Measurements from ENCODE around the gene PDE4D.

PDE4D gene

DNA sequence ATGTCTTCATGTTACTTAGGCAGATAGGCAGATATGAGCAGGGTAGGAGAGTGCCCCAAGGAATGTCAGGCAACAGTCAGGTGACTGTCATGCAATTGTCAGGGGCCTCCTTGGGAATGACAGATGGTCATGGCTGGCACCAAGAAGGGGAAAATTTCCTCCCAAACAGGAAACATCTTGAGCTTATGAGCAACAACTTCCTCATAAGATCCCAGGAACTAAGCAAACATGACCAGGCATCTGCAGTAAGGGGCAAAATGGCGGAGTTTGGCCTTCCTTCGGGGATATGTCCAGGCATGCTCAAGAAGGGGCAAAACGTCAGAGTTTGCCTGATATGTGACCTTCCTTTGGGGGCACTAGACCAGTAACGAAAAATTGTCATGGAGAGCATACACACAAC, 591.8 kb downstream of the PDE4D start:
- Histone ChIP-seq H3K4me3 (ENCODE audit: low read length) (no peak overlapping the region), H3K27ac (ENCODE audit: low read length) (no peak overlapping the region), H2AFZ (ENCODE audit: low read length) (no peak overlapping the region), H3K9ac (ENCODE audit: low read length) (no peak overlapping the region), H3K9me2 (replicated peaks; ENCODE audit: insufficient read depth, low read length) (no peaks in the 10 kb centered on the region), H4K20me1 (ENCODE audit: insufficient read depth, low read length) (no peaks in the 10 kb centered on the region), H3K79me2 (ENCODE audit: low read length) (no peaks in the 10 kb centered on the region), H3K4me1 (ENCODE audit: low read length) (no peaks in the 10 kb centered on the region), H3K27me3 (replicated peaks; ENCODE audit: insufficient read depth, low read length) (no peaks in the 10 kb centered on the region), H3K9me3 (replicated peaks; ENCODE audit: insufficient read depth, low read length) (no peaks in the 10 kb centered on the region), H3F3A (ENCODE audit: insufficient read depth, low read length) (no peaks in the 10 kb centered on the region), H3K4me2 (ENCODE audit: low read depth, low read length) (no peak overlapping the region), H3K36me3 (replicated peaks; ENCODE audit: insufficient read depth, low read length) (no peaks in the 10 kb centered on the region)
- no peak for DNase-seq
- TF ChIP-seq, protein P1, sequence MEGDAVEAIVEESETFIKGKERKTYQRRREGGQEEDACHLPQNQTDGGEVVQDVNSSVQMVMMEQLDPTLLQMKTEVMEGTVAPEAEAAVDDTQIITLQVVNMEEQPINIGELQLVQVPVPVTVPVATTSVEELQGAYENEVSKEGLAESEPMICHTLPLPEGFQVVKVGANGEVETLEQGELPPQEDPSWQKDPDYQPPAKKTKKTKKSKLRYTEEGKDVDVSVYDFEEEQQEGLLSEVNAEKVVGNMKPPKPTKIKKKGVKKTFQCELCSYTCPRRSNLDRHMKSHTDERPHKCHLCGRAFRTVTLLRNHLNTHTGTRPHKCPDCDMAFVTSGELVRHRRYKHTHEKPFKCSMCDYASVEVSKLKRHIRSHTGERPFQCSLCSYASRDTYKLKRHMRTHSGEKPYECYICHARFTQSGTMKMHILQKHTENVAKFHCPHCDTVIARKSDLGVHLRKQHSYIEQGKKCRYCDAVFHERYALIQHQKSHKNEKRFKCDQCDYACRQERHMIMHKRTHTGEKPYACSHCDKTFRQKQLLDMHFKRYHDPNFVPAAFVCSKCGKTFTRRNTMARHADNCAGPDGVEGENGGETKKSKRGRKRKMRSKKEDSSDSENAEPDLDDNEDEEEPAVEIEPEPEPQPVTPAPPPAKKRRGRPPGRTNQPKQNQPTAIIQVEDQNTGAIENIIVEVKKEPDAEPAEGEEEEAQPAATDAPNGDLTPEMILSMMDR (IDR thresholded peaks at IDR 0.05; ENCODE audit: low read length): no peak
- TF ChIP-seq EZH2 (optimal IDR thresholded peaks at IDR 0.05; ENCODE audit: low read depth, low read length) (no peak), EZH2phosphoT487 (IDR thresholded peaks at IDR 0.05; ENCODE audit: low read length) (no peak)

DNA sequence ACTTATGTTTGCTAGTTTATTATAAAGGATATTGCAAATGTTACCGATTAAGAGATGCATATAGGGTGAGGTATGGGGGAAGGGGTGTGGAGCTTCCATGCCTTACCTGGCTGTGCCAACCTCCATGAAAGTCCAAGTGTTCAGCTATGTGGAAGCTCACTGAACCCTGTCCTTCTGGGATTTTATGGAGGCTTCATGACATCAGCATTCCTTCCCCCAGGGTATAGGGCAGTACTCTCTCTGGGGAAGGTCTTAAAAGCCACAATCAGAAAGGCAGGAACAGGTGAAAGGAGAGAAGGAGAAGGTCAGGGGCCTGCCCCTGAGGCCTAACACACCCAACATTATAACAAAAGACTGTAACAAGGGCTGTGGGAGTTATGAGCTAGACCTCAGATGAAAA, 592.6 kb downstream of the PDE4D start:
- no peak for DNase-seq
- Histone ChIP-seq H2AFZ (ENCODE audit: low read length) (no peak overlapping the region), H3K27ac (ENCODE audit: low read length) (no peak overlapping the region), H3K27me3 (replicated peaks; ENCODE audit: insufficient read depth, low read length) (no peaks in the 10 kb centered on the region), H3K79me2 (ENCODE audit: low read length) (no peaks in the 10 kb centered on the region), H3K9me2 (replicated peaks; ENCODE audit: insufficient read depth, low read length) (no peaks in the 10 kb centered on the region), H3K9ac (ENCODE audit: low read length) (no peak overlapping the region), H3K36me3 (replicated peaks; ENCODE audit: insufficient read depth, low read length) (no peaks in the 10 kb centered on the region), H3K4me1 (ENCODE audit: low read length) (no peaks in the 10 kb centered on the region), H3K9me3 (replicated peaks; ENCODE audit: insufficient read depth, low read length) (no peaks in the 10 kb centered on the region), H4K20me1 (ENCODE audit: insufficient read depth, low read length) (no peaks in the 10 kb centered on the region), H3F3A (ENCODE audit: insufficient read depth, low read length) (no peaks in the 10 kb centered on the region), H3K4me2 (ENCODE audit: low read depth, low read length) (no peak overlapping the region), H3K4me3 (ENCODE audit: low read length) (no peak overlapping the region)
- TF ChIP-seq EZH2phosphoT487 (IDR thresholded peaks at IDR 0.05; ENCODE audit: low read length) (no peak), EZH2 (optimal IDR thresholded peaks at IDR 0.05; ENCODE audit: low read depth, low read length) (no peak)
- TF ChIP-seq, protein P1 (IDR thresholded peaks at IDR 0.05; ENCODE audit: low read length): no peak

DNA sequence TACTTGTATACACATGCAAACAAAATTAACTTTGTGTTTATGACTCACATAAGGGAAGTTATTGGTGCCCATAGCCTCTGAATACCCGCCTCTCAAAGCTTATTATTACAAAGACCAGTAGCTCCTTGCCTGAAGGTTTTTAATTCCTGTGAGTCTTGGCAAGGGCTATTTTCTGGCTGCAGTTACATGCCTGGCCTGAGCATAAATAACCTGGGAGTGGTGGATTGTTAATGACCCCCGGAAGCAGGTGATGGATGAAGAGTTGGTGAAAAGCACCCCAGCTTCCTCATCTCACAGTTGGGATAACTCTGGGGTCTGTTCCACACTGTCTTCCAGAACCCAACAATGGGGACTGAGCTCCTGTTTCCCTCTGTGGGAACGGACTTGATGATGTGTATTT, 594.5 kb downstream of the PDE4D start:
- Histone ChIP-seq H3F3A (ENCODE audit: insufficient read depth, low read length) (no peaks in the 10 kb centered on the region), H3K79me2 (ENCODE audit: low read length) (no peaks in the 10 kb centered on the region), H3K9me2 (replicated peaks; ENCODE audit: insufficient read depth, low read length) (no peaks in the 10 kb centered on the region), H3K9ac (ENCODE audit: low read length) (no peak overlapping the region), H2AFZ (ENCODE audit: low read length) (no peak overlapping the region), H4K20me1 (ENCODE audit: insufficient read depth, low read length) (no peaks in the 10 kb centered on the region), H3K9me3 (replicated peaks; ENCODE audit: insufficient read depth, low read length) (no peaks in the 10 kb centered on the region), H3K36me3 (replicated peaks; ENCODE audit: insufficient read depth, low read length) (no peaks in the 10 kb centered on the region), H3K4me3 (ENCODE audit: low read length) (no peak overlapping the region), H3K27ac (ENCODE audit: low read length) (no peak overlapping the region), H3K4me2 (ENCODE audit: low read depth, low read length) (no peak overlapping the region), H3K4me1 (ENCODE audit: low read length) (no peaks in the 10 kb centered on the region), H3K27me3 (replicated peaks; ENCODE audit: insufficient read depth, low read length) (no peaks in the 10 kb centered on the region)
- no peak for TF ChIP-seq EZH2phosphoT487 (IDR thresholded peaks at IDR 0.05; ENCODE audit: low read length)
- no peak for TF ChIP-seq EZH2 (optimal IDR thresholded peaks at IDR 0.05; ENCODE audit: low read depth, low read length)
- TF ChIP-seq, protein P1 (IDR thresholded peaks at IDR 0.05; ENCODE audit: low read length): no peak
- DNase-seq: no peak

Measured in MM.1S (cell line).